Measurements from ENCODE around the gene CENPM.

CENPM gene

DNA sequence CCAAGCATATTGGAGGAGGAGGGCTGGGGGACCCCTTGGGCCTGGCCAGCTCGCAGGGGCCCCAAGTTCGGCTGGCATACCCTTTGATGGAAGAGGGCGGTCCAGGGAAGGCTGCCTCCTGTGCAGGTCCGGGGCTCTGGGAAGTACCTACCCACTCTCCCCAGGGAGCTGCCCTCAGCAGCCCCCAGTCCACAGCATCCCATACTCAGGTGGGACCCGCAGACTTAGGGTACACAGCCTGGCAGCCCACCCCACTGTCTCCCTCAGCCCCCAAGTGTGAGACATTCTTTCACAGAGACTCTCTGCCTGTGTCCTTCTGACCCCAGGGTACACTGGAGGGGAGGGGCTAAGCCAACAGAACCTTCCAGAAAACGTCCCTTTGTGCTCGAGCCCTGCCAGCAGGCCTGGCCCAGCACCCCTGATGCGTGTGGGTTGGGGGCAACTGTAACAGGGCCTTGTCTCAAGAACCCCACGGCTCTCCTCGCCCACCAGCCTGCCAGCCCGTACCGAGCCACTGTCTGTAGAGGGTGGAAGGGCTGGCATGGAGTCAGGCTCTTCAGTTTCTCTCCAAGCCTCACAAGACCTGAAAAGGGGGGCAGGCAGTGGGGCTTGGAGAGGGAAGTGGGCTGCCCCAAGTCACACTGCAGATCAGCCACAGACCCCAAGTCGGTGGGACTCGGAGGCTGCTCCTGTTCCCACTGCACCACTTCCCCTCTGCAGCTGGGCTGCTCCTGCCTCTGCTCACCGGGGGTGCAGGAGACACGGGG lies 13.4 kb downstream of the CENPM start:
- TF ChIP-seq, protein P1, sequence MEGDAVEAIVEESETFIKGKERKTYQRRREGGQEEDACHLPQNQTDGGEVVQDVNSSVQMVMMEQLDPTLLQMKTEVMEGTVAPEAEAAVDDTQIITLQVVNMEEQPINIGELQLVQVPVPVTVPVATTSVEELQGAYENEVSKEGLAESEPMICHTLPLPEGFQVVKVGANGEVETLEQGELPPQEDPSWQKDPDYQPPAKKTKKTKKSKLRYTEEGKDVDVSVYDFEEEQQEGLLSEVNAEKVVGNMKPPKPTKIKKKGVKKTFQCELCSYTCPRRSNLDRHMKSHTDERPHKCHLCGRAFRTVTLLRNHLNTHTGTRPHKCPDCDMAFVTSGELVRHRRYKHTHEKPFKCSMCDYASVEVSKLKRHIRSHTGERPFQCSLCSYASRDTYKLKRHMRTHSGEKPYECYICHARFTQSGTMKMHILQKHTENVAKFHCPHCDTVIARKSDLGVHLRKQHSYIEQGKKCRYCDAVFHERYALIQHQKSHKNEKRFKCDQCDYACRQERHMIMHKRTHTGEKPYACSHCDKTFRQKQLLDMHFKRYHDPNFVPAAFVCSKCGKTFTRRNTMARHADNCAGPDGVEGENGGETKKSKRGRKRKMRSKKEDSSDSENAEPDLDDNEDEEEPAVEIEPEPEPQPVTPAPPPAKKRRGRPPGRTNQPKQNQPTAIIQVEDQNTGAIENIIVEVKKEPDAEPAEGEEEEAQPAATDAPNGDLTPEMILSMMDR (IDR thresholded peaks at IDR 0.05; ENCODE audit: control insufficient read depth, extremely low read depth, insufficient read depth): no peak
- H3K4me3 ChIP-seq (ENCODE audit: low read depth, low read length): no peak overlapping the region
- DNase-seq (ENCODE audit: low read depth): no peak

DNA sequence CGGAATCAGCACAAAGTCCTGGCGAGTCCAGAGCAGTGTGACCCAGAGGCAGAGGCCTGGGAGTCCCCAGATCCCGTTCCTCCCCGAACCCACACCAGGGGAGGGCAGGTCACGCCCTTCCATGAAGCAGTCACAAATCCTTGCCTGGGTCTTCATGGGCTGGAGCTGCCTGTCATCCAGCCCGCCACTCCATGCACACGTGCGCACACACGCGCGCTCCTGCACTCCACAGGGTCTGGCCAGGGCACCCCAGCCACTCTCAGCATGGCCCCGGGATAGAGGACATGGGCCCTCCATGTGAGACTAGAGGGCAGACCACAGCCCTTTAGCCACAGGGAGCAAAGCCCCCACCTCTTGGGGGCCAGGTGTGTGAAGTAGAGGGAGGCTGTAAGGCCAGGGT lies 14.6 kb downstream of the CENPM start:
- TF ChIP-seq, protein P1 (IDR thresholded peaks at IDR 0.05; ENCODE audit: control insufficient read depth, extremely low read depth, insufficient read depth): no peak
- H3K4me3 ChIP-seq (ENCODE audit: low read depth, low read length): no peak overlapping the region
- no peak for DNase-seq (ENCODE audit: low read depth)

DNA sequence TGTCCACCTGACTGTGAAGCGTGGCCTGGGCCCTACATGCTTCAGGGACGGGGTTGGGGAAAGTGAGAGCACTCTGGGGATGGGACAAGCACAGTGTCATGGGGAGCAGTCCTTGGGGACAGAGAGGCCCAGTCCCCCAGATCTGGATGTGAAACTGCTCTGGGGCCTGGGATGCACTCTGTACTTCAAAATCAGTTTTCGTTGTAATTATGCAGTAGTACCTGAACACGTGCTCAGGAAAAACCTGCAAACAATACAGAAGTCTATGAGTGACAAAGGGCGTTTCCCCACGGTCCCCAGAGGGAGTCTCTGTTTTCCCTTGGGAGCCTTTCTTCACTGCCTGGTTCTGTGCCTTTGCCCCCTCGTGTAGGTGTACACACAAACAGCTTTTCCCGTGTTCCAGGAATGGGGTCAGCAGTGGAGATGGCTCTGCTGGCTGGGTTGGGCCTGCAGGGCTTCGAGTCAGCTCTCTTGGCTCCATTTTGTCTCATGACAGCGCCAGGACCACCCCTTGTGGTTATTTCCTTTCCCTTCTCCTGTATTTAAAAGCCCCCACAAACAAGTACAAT lies 15.2 kb downstream of the CENPM start:
- TF ChIP-seq, protein P1 (IDR thresholded peaks at IDR 0.05; ENCODE audit: control insufficient read depth, extremely low read depth, insufficient read depth): no peak
- H3K4me3 ChIP-seq (ENCODE audit: low read depth, low read length): no peak overlapping the region
- DNase-seq (ENCODE audit: low read depth): no peak

DNA sequence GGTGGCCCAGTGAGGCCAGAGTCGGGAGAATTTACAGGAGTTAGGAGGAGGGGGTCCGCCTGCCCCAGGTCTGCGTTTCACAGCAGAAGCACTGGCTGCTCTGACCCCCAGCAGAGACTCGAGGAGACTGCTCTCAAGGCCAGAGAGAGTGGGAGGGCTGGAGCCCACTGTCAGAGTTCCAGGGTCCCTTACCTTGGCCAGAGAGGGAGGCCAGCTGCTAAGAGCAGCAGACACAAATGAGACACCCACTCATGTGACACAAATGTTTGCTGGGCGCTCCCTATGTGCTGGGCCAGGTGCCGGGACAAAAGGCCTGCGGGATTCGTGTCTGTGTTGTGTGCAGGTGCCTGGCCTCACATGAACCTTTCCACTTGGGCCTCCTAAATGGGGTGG lies 17.5 kb downstream of the CENPM start:
- TF ChIP-seq, protein P1 (IDR thresholded peaks at IDR 0.05; ENCODE audit: control insufficient read depth, extremely low read depth, insufficient read depth): no peak
- no peak for DNase-seq (ENCODE audit: low read depth)
- H3K4me3 ChIP-seq (ENCODE audit: low read depth, low read length): no peak overlapping the region

DNA sequence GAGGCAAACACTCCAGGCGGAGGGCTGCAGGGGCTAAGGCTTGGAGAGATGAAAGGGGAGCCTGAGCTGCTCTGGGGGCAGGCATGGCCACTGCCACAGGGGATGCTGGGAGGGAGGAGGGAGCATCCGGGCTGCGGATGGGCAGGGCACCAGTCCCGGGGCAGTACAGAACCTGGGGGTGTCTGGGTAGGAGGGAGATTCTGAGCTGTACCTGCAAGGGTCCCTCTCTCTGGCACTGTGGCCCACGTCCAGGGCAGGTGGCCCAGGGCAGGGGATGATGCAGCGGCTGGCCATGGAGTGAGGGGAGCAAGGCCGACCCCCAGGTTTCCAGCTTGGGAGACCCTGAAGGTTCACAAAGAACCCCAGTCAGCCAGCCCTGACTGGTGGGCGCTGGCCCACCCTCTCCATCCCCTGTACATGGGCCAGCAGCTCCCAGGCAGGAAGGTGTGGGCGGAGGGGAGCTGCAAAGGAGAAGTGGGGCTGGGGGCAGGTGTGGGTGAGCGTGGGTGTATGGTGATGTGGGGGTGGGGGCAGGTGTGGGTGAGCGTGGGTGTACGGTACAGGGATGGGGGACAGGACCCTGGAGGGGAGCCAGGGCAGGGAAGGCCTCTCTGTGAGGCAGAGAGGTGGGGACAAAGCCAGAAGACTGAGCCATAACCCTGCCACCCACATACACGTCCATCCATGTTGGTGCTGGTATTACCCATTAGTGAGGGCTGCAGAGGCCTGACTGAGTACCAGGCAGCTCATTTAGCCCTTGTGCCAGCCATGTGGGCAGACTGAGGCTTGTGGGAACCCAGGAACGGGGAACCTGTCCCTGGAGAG lies 18.1 kb downstream of the CENPM start:
- H3K4me3 ChIP-seq (ENCODE audit: low read depth, low read length): no peak overlapping the region
- TF ChIP-seq, protein P1 (IDR thresholded peaks at IDR 0.05; ENCODE audit: control insufficient read depth, extremely low read depth, insufficient read depth): no peak
- DNase-seq (ENCODE audit: low read depth): no peak

DNA sequence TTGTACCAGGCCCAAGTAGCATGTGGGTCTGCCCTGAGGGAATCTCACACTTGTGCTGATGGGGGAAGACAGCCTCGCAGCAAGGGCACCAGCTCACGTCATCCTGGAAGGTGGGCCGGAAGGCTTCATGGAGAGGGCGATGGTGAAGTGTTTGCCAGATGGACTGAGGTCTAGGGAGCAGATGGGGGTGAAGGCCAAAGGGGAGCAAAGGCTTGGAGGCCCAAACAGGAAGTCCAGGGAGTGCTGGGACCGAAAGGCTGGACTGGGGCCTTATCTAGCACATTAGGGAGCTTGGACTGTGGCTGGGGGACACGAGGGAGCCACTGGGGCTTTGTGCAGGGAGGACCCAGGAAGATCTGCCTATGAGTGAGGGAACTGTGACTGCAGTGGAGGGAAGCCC lies 19.1 kb downstream of the CENPM start:
- H3K4me3 ChIP-seq (ENCODE audit: low read depth, low read length): no peak overlapping the region
- no peak for DNase-seq (ENCODE audit: low read depth)
- TF ChIP-seq, protein P1 (IDR thresholded peaks at IDR 0.05; ENCODE audit: control insufficient read depth, extremely low read depth, insufficient read depth): no peak
